H1 (cell line): ENCODE results near the gene GNAO1.

Experiments used
- BCL11A ChIP-seq, 2 experiments: IDR thresholded peaks; one replicate each; pipeline ENCODE4 v1.6.1; 2011; ENCODE audit warnings: low read depth in 2 of 2, low read length in 2 of 2, mild to moderate bottlenecking in 2 of 2
- CHD2 ChIP-seq: IDR thresholded peaks from 2 replicates; pipeline ENCODE4 v1.6.1; 2012; ENCODE audit warnings: low read length, improper control_type of control experiment
- CTCF ChIP-seq, 3 experiments: IDR thresholded peaks; 1 replicate in 2 of 3; 2 replicates in 1 of 3; pipeline versions ENCODE4 v1.5.1 to v1.6.1; 2011; ENCODE audit warnings: low read length in 3 of 3, mild to moderate bottlenecking in 3 of 3, inconsistent platforms in 2 of 3, low read depth in 1 of 3, moderate library complexity in 1 of 3; ENCODE audit not compliant: insufficient read depth in 1 of 3; ENCODE audit errors: control extremely low read depth in 1 of 3
- EP300 ChIP-seq, 2 experiments: IDR thresholded peaks; 1 replicate in 1 of 2; 2 replicates in 1 of 2; pipeline ENCODE4 v1.6.1; 2011 to 2012; ENCODE audit warnings: low read depth in 2 of 2, low read length in 2 of 2, mild to moderate bottlenecking in 2 of 2, borderline replicate concordance in 1 of 2, inconsistent platforms in 1 of 2, moderate library complexity in 1 of 2
- HDAC2 ChIP-seq, 2 experiments: fragments of 300-600 bp in 1 of 2; sonication (generic) in 1 of 2; IDR thresholded peaks; 2 replicates each; pipeline ENCODE4 v1.6.1; 2011 to 2012; ENCODE audit warnings: low read depth in 2 of 2, low read length in 2 of 2, mild to moderate bottlenecking in 2 of 2, moderate library complexity in 2 of 2, borderline replicate concordance in 1 of 2, inconsistent platforms in 1 of 2
- NANOG ChIP-seq: IDR thresholded peaks from 2 replicates; pipeline ENCODE4 v1.6.1; 2011; ENCODE audit warnings: low read length, low read depth, mild to moderate bottlenecking, inconsistent platforms; ENCODE audit not compliant: insufficient read depth, poor library complexity, severe bottlenecking
- POLR2AphosphoS5 ChIP-seq: IDR thresholded peaks from 2 replicates; pipeline ENCODE4 v1.6.1; 2011; ENCODE audit warnings: low read depth, low read length
- RAD21 ChIP-seq, 2 experiments: IDR thresholded peaks in 1 of 2; conservative IDR thresholded peaks in 1 of 2; 2 replicates each; pipeline ENCODE4 v1.6.1; 2011; ENCODE audit warnings: low read depth in 2 of 2, low read length in 2 of 2, improper control_type of control experiment in 1 of 2, inconsistent platforms in 1 of 2, mild to moderate bottlenecking in 1 of 2, moderate library complexity in 1 of 2
- SRF ChIP-seq: IDR thresholded peaks from 2 replicates; pipeline ENCODE4 v1.6.1; 2011; ENCODE audit warnings: mild to moderate bottlenecking, low read depth, low read length, moderate library complexity
- USF2 ChIP-seq: IDR thresholded peaks from 2 replicates; pipeline ENCODE4 v1.6.1; 2011; ENCODE audit warnings: low read length, improper control_type of control experiment

GRCh38 chr16:56321571-56321970 lies 130.3 kb downstream of the GNAO1 start:
- TF ChIP-seq RAD21 (IDR thresholded peaks at IDR 0.05 in 1 of 2, conservative IDR thresholded peaks at IDR 0.05 in 1 of 2; ENCODE audit: low read depth in 2 of 2, low read length in 2 of 2) (no peak), CHD2 (no peak), SRF (no peak), EP300 (IDR thresholded peaks at IDR 0.05; ENCODE audit: borderline replicate concordance in 1 of 2, low read depth in 2 of 2, low read length in 2 of 2) (no peak), CTCF (IDR thresholded peaks at IDR 0.05; ENCODE audit: control extremely low read depth in 1 of 3, insufficient read depth in 1 of 3, low read depth in 1 of 3, low read length in 3 of 3) (no peak), BCL11A (IDR thresholded peaks at IDR 0.05; ENCODE audit: low read depth in 2 of 2, low read length in 2 of 2) (no peak), NANOG (no peak), USF2 (no peak), HDAC2 (IDR thresholded peaks at IDR 0.05; ENCODE audit: borderline replicate concordance in 1 of 2, low read depth in 2 of 2, low read length in 2 of 2) (no peak), POLR2AphosphoS5 (no peak)
